ENCODE data around the gene ADAM22.

DNA sequence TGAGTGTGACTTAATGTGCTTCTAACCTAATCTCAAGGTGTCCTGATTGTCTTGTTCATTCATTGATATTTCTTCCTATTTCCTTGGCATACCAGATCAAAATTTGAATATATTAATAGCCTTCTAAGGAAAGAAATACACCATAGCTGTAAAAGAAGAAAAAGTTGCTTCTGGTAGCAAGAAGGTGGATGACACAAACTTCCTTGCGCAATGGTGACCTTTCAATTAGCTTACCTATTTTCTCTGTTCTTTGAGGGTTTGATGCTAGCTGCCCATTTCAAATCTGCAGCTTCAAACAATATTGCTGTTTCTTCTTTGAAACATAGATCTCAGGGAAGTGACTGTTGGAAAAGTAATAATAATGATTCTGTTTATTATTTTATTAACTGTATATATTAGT, 108.8 kb downstream of the ADAM22 start:
- TF ChIP-seq, protein P1, sequence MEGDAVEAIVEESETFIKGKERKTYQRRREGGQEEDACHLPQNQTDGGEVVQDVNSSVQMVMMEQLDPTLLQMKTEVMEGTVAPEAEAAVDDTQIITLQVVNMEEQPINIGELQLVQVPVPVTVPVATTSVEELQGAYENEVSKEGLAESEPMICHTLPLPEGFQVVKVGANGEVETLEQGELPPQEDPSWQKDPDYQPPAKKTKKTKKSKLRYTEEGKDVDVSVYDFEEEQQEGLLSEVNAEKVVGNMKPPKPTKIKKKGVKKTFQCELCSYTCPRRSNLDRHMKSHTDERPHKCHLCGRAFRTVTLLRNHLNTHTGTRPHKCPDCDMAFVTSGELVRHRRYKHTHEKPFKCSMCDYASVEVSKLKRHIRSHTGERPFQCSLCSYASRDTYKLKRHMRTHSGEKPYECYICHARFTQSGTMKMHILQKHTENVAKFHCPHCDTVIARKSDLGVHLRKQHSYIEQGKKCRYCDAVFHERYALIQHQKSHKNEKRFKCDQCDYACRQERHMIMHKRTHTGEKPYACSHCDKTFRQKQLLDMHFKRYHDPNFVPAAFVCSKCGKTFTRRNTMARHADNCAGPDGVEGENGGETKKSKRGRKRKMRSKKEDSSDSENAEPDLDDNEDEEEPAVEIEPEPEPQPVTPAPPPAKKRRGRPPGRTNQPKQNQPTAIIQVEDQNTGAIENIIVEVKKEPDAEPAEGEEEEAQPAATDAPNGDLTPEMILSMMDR (IDR thresholded peaks at IDR 0.05): no peak
- no peak for TF ChIP-seq POLR2A (IDR thresholded peaks at IDR 0.05)
